Fibroblast of lung (primary cell): Measurements from ENCODE around the gene LYPD6B. TPM values are rescaled to one million over a fixed set of nuclear protein-coding genes. Genes with fewer than 3 reads are reported as not detected.
A peak's percentile ranks its signal among the peaks of the same experiment; 100 is the strongest.

Experiments used
- DNase-seq, 2 donors: peaks; one replicate each; pipeline versions ENCODE4 v3.0.0 to v3.0.0-alpha.2; 2010; ENCODE audit warnings: low read depth in 2 of 2
- H2AFZ ChIP-seq: 2 replicates; pipeline ENCODE4 v1.5.1; 2012; ENCODE audit warnings: low read length, control low read depth, inconsistent platforms
- H3K27ac ChIP-seq: 2 replicates; pipeline ENCODE4 v1.5.1; 2011; ENCODE audit warnings: low read length, control low read depth; ENCODE audit not compliant: insufficient read depth
- H3K27me3 ChIP-seq: 2 replicates; pipeline ENCODE4 v1.5.1; 2011; ENCODE audit warnings: mild to moderate bottlenecking, low read length; ENCODE audit not compliant: control insufficient read depth, insufficient read depth
- H3K36me3 ChIP-seq: 2 replicates; pipeline ENCODE4 v1.5.1; 2011; ENCODE audit warnings: low read length; ENCODE audit not compliant: control insufficient read depth, insufficient read depth
- H3K4me1 ChIP-seq: 2 replicates; pipeline ENCODE4 v1.5.1; 2011; ENCODE audit warnings: low read length; ENCODE audit not compliant: control insufficient read depth, insufficient read depth; ENCODE audit errors: extremely low read depth
- H3K4me2 ChIP-seq: 2 replicates; pipeline ENCODE4 v1.5.1; 2011; ENCODE audit warnings: low read length, control low read depth; ENCODE audit not compliant: insufficient read depth; ENCODE audit errors: extremely low read depth
- H3K4me3 ChIP-seq, 4 experiments: fragments of 200-600 bp in 1 of 4; sonication (generic) in 1 of 4; replicated peaks in 1 of 4; 2 replicates each; pipeline ENCODE4 v1.5.1; 2011 to 2016; ENCODE audit warnings: low read length in 4 of 4, low read depth in 3 of 4, mild to moderate bottlenecking in 3 of 4, control low read depth in 2 of 4, inconsistent platforms in 1 of 4, mixed read lengths in 1 of 4; ENCODE audit not compliant: insufficient read depth in 1 of 4; ENCODE audit errors: control extremely low read depth in 1 of 4
- H3K79me2 ChIP-seq: 2 replicates; pipeline ENCODE4 v1.5.1; 2012; ENCODE audit warnings: mild to moderate bottlenecking, low read length, inconsistent platforms; ENCODE audit not compliant: control insufficient read depth, insufficient read depth
- H3K9ac ChIP-seq: 2 replicates; pipeline ENCODE4 v1.5.1; 2011; ENCODE audit warnings: mild to moderate bottlenecking, low read length, control low read depth; ENCODE audit not compliant: insufficient read depth
- H3K9me3 ChIP-seq: 2 replicates; pipeline ENCODE4 v1.5.1; 2012; ENCODE audit warnings: low read depth, low read length; ENCODE audit not compliant: control insufficient read depth, insufficient read depth
- H4K20me1 ChIP-seq: 2 replicates; pipeline ENCODE4 v1.5.1; 2011; ENCODE audit warnings: low read length; ENCODE audit not compliant: control insufficient read depth, insufficient read depth; ENCODE audit errors: extremely low read depth
- CTCF ChIP-seq, 2 donors: IDR thresholded peaks in 1 of 2; conservative IDR thresholded peaks in 1 of 2; 1 replicate in 1 of 2; 2 replicates in 1 of 2; pipeline ENCODE4 v1.5.1; 2011 to 2012; ENCODE audit warnings: low read length in 2 of 2, control low read depth in 1 of 2, inconsistent platforms in 1 of 2, low read depth in 1 of 2, mild to moderate bottlenecking in 1 of 2
- EZH2 ChIP-seq: IDR thresholded peaks from 2 replicates; pipeline ENCODE4 v1.5.1; 2012; ENCODE audit warnings: low read length, control low read depth, mild to moderate bottlenecking; ENCODE audit errors: missing control alignments
- polyA plus RNA-seq, 2 donors: library from polyadenylated mRNA; depleted of rRNA in 1 of 2; stranded (reverse) in 1 of 2; unstranded in 1 of 2; fragments of >200 nt; gene quantifications; 2 replicates each; pipeline ENCODE4 v1.2.1, GENCODE V29; 2011 to 2012; ENCODE audit warnings: missing spikeins in 1 of 2
- total RNA-seq: library from RNA; depleted of rRNA; stranded (reverse); fragments of >200 nt; gene quantifications from 2 replicates; pipeline ENCODE4 v1.2.1, GENCODE V29; 2014

Gene LYPD6B
- total and polyA plus RNA-seq, 2 donors (not counting 1 experiment from before 2014, with no cell fraction given), result 0.11 TPM; not detected in 1

- no peak for TF ChIP-seq EZH2
- TF ChIP-seq CTCF (conservative IDR thresholded peaks at IDR 0.05 in 1 of 2, IDR thresholded peaks at IDR 0.05 in 1 of 2; ENCODE audit: low read depth in 1 of 2, low read length in 2 of 2), result no peak
- Histone ChIP-seq H3K4me1 (no peaks in the 10 kb centered on the region), H3K79me2 (no peaks in the 10 kb centered on the region), H2AFZ (no peak overlapping the region), H4K20me1 (peaks cover 2% of the 10 kb centered on the region), H3K9ac (no peak overlapping the region), H3K27me3 (no peaks in the 10 kb centered on the region), H3K9me3 (no peaks in the 10 kb centered on the region), H3K4me3 (no peak overlapping the region), H3K36me3 (no peaks in the 10 kb centered on the region), H3K4me2 (no peak overlapping the region), H3K27ac (no peak overlapping the region)
- no peak for DNase-seq
These were observed 84.0 kb downstream of the LYPD6B start for GRCh38 chr2:149122516-149122915.

GRCh38 chr2:149125031-149125725 is 86.7 kb downstream of the LYPD6B start:
- no peak for DNase-seq
- Histone ChIP-seq H3K4me1 (no peaks in the 10 kb centered on the region), H4K20me1 (peaks cover 2% of the 10 kb centered on the region), H3K27me3 (no peaks in the 10 kb centered on the region), H2AFZ (no peak overlapping the region), H3K9ac (no peak overlapping the region), H3K27ac (no peak overlapping the region), H3K79me2 (no peaks in the 10 kb centered on the region), H3K36me3 (no peaks in the 10 kb centered on the region), H3K4me2 (no peak overlapping the region), H3K4me3 (no peak overlapping the region), H3K9me3 (no peaks in the 10 kb centered on the region)
- TF ChIP-seq CTCF (conservative IDR thresholded peaks at IDR 0.05 in 1 of 2, IDR thresholded peaks at IDR 0.05 in 1 of 2; ENCODE audit: low read depth in 1 of 2, low read length in 2 of 2) (no peak), EZH2 (no peak)

- no peaks in the 10 kb centered on the region for H3K27me3 ChIP-seq
- no peak overlapping the region for H3K4me2 ChIP-seq
- H3K9me3 ChIP-seq, result no peaks in the 10 kb centered on the region
- peak in 1 of 2 donors; percentile 64 for DNase-seq
- no peaks in the 10 kb centered on the region for H3K36me3 ChIP-seq
- no peak overlapping the region for H3K27ac ChIP-seq
- peaks cover 2% of the 10 kb centered on the region for H4K20me1 ChIP-seq
- TF ChIP-seq CTCF (conservative IDR thresholded peaks at IDR 0.05 in 1 of 2, IDR thresholded peaks at IDR 0.05 in 1 of 2; ENCODE audit: low read depth in 1 of 2, low read length in 2 of 2) (no peak), EZH2 (no peak)
- no peak overlapping the region for H3K9ac ChIP-seq
- no peak overlapping the region for H2AFZ ChIP-seq
- no peaks in the 10 kb centered on the region for H3K79me2 ChIP-seq
- no peaks in the 10 kb centered on the region for H3K4me1 ChIP-seq
- H3K4me3 ChIP-seq, result no peak overlapping the region
These were observed 90.9 kb downstream of the LYPD6B start for GRCh38 chr2:149129433-149129832.
